Measurements from ENCODE around the gene RPS6KA5. TPM values are rescaled to one million over a fixed set of nuclear protein-coding genes. Genes with fewer than 3 reads are reported as not detected.
A peak's percentile ranks its signal among the peaks of the same experiment; 100 is the strongest.

The RPS6KA5 gene
- polyA plus RNA-seq, 1 experiment = 0.22 TPM

GRCh38 chr14:90815822-90816662 is 244.4 kb downstream of the RPS6KA5 start, which contains the start of gene TTC7B:
Gene TTC7B, minus strand, starts transcription at chr14:90816430. Its CDS starts 135 bp downstream, at chr14:90816295.
- ChIA-PET POLR2A (no interaction called here), CTCF (interaction anchor here (0.7 kb wide), 1 partner anchor 20 kb away, joined by 3 read pairs; no protein-coding TSS in a partner anchor)
- no peak for DNase-seq (ENCODE audit: low read depth)
- H3K4me3 ChIP-seq (ENCODE audit: low read depth, low read length) = peak within 1 kb of the TSS; percentile 62
- no peaks in the 10 kb centered on the region; the same call in 1 of the 2 replicates for H3K27me3 ChIP-seq (ENCODE audit: control insufficient read depth, insufficient read depth, low read length)
- H3K36me3 ChIP-seq (ENCODE audit: control insufficient read depth, insufficient read depth, low read length) = no peaks in the 10 kb centered on the region
- TF ChIP-seq CTCF (IDR thresholded peaks at IDR 0.05; ENCODE audit: insufficient read depth, low read depth, low read length) = peak; percentile 41

DNA sequence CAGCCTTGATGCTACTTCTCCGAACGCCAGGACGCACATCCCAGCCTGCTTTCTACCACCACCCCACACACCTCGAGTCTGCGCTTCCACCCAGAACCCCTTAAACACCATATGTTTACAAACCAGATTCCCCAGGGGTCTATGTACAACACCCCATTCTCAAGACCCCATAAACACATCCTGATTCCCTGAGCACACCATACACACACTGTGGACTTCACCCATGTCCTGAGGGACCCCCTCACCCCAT is 244.9 kb downstream of the RPS6KA5 start:
- POLR2A ChIA-PET = no interaction called here
- TF ChIP-seq CTCF (IDR thresholded peaks at IDR 0.05; ENCODE audit: insufficient read depth, low read depth, low read length) = no peak
- CTCF ChIA-PET = interaction anchor here (0.7 kb wide), 1 partner anchor 20 kb away, joined by 3 read pairs; no protein-coding TSS in a partner anchor
- Histone ChIP-seq H3K36me3 (ENCODE audit: control insufficient read depth, insufficient read depth, low read length) (no peaks in the 10 kb centered on the region), H3K4me3 (ENCODE audit: low read depth, low read length) (peak overlapping the region; percentile 62), H3K27me3 (ENCODE audit: control insufficient read depth, insufficient read depth, low read length) (no peaks in the 10 kb centered on the region; the same call in 1 of the 2 replicates)
- DNase-seq (ENCODE audit: low read depth) = no peak

- POLR2A ChIA-PET = no interaction called here
- H3K36me3 ChIP-seq (ENCODE audit: control insufficient read depth, insufficient read depth, low read length) = no peaks in the 10 kb centered on the region
- DNase-seq (ENCODE audit: low read depth) = no peak
- no peak for TF ChIP-seq CTCF (IDR thresholded peaks at IDR 0.05; ENCODE audit: insufficient read depth, low read depth, low read length)
- CTCF ChIA-PET = interaction anchor here (0.7 kb wide), 1 partner anchor 19 kb away, joined by 3 read pairs; no protein-coding TSS in a partner anchor
- H3K4me3 ChIP-seq (ENCODE audit: low read depth, low read length) = peak overlapping the region; percentile 62
- H3K27me3 ChIP-seq (ENCODE audit: control insufficient read depth, insufficient read depth, low read length) = no peaks in the 10 kb centered on the region; the same call in 1 of the 2 replicates
Observed at GRCh38 chr14:90814806-90815571, 245.5 kb downstream of the RPS6KA5 start.

DNA sequence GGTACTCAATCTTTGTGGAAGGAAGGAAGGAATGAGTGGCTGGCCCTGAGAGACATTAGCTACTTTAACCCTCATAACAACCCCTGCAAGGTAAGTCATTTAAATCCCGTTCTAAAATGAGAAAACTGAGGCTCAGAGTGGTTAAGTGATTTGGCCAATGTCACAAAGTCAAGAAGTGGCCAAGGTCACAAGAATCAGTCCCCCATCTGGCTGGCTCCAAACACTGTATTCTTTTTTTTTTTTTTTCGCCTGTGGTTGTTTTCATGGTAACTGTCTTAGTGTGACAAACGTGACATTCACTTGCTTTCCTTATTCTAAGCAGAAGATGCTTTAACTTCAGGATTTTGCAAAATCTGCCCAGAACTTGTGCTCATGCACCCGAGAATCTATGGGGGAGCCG is 247.0 kb downstream of the RPS6KA5 start:
- no peak for DNase-seq (ENCODE audit: low read depth)
- CTCF ChIA-PET = no interaction called here
- no peaks in the 10 kb centered on the region for H3K27me3 ChIP-seq (ENCODE audit: control insufficient read depth, insufficient read depth, low read length)
- H3K36me3 ChIP-seq (ENCODE audit: control insufficient read depth, insufficient read depth, low read length) = no peaks in the 10 kb centered on the region
- POLR2A ChIA-PET = no interaction called here
- H3K4me3 ChIP-seq (ENCODE audit: low read depth, low read length) = no peak overlapping the region
- TF ChIP-seq CTCF (IDR thresholded peaks at IDR 0.05; ENCODE audit: insufficient read depth, low read depth, low read length) = no peak

GRCh38 chr14:90812109-90812508 is 248.3 kb downstream of the RPS6KA5 start:
- CTCF ChIA-PET = interaction anchor here (2.3 kb wide), 1 partner anchor 16 kb away, joined by 7 read pairs; no protein-coding TSS in a partner anchor
- TF ChIP-seq CTCF (IDR thresholded peaks at IDR 0.05; ENCODE audit: insufficient read depth, low read depth, low read length) = no peak
- no peaks in the 10 kb centered on the region for H3K36me3 ChIP-seq (ENCODE audit: control insufficient read depth, insufficient read depth, low read length)
- no peak overlapping the region for H3K4me3 ChIP-seq (ENCODE audit: low read depth, low read length)
- no peak for DNase-seq (ENCODE audit: low read depth)
- no peaks in the 10 kb centered on the region for H3K27me3 ChIP-seq (ENCODE audit: control insufficient read depth, insufficient read depth, low read length)
- POLR2A ChIA-PET = no interaction called here
